HepG2 (cell line): Measurements from ENCODE around the gene OBSL1. TPM values are rescaled to one million over a fixed set of nuclear protein-coding genes. Genes with fewer than 3 reads are reported as not detected.

Experiments used
- ATF3 ChIP-seq: sonication (generic); formaldehyde crosslinking; IDR thresholded peaks from 2 replicates; pipeline ENCODE4 v1.4.0; 2020; ENCODE audit warnings: missing genetic modification reagents
- BCL3 ChIP-seq: sonication (generic); formaldehyde crosslinking; IDR thresholded peaks from 2 replicates; pipeline ENCODE4 v1.5.1; 2020; ENCODE audit warnings: mild to moderate bottlenecking, missing genetic modification reagents, moderate library complexity
- HHEX ChIP-seq: IDR thresholded peaks from 2 replicates; pipeline ENCODE4 v1.6.1; 2016; ENCODE audit warnings: control low read depth
- HMGA1 ChIP-seq: sonication (generic); formaldehyde crosslinking; conservative IDR thresholded peaks from 2 replicates; pipeline ENCODE4 v1.4.0; 2020; ENCODE audit warnings: missing genetic modification reagents
- HOXA3 ChIP-seq: sonication (generic); formaldehyde crosslinking; IDR thresholded peaks from 2 replicates; pipeline ENCODE4 v1.5.0; 2020; ENCODE audit warnings: missing genetic modification reagents
- MLXIP ChIP-seq: sonication (generic); formaldehyde crosslinking; IDR thresholded peaks from 2 replicates; pipeline ENCODE4 v1.9.0; 2021; ENCODE audit warnings: missing genetic modification reagents, borderline replicate concordance
- NCOA1 ChIP-seq: sonication (generic); formaldehyde crosslinking; IDR thresholded peaks from 2 replicates; pipeline ENCODE4 v1.9.0; 2021; ENCODE audit warnings: missing genetic modification reagents
- RAD21 ChIP-seq: fragments of 450-650 bp; formaldehyde crosslinking; IDR thresholded peaks from 2 replicates; pipeline ENCODE4 v1.5.0; 2020; ENCODE audit warnings: mild to moderate bottlenecking
- RXRB ChIP-seq: IDR thresholded peaks from 2 replicates; pipeline ENCODE4 v1.6.1; 2016; ENCODE audit warnings: borderline replicate concordance, missing genetic modification reagents, missing compliant biosample characterization
- SIN3B ChIP-seq: fragments of 150-350 bp; IDR thresholded peaks from 2 replicates; pipeline ENCODE4 v1.6.1; 2014; ENCODE audit warnings: low read length
- SP140L ChIP-seq: sonication (generic); formaldehyde crosslinking; IDR thresholded peaks from 2 replicates; pipeline ENCODE4 v1.4.0; 2020; ENCODE audit warnings: missing genetic modification reagents, borderline replicate concordance
- THAP11 ChIP-seq: IDR thresholded peaks from 2 replicates; pipeline ENCODE4 v1.6.1; 2016; ENCODE audit warnings: missing biosample characterization, missing genetic modification reagents
- XRCC5 ChIP-seq: fragments of 200-400 bp; formaldehyde crosslinking; optimal IDR thresholded peaks from 2 replicates; pipeline ENCODE3; 2017; ENCODE audit warnings: mild to moderate bottlenecking, low read length
- ZNF101 ChIP-seq: sonication (generic); formaldehyde crosslinking; IDR thresholded peaks from 2 replicates; pipeline ENCODE4 v1.4.0; 2020; ENCODE audit warnings: mild to moderate bottlenecking, low read depth, missing genetic modification reagents, borderline replicate concordance
- ZNF383 ChIP-seq: sonication (generic); formaldehyde crosslinking; IDR thresholded peaks from 2 replicates; pipeline ENCODE4 v1.4.0; 2020; ENCODE audit warnings: missing genetic modification reagents, mild to moderate bottlenecking, borderline replicate concordance
- ZNF777 ChIP-seq: sonication (generic); formaldehyde crosslinking; IDR thresholded peaks from 2 replicates; pipeline ENCODE4 v1.4.0; 2020; ENCODE audit warnings: missing genetic modification reagents
- polyA plus RNA-seq, 8 experiments: library from polyadenylated mRNA; depleted of rRNA in 3 of 8; stranded (reverse) in 7 of 8; unstranded in 1 of 8; fragments of >200 nt; fragmentation: Illumina TruSeq in 4 of 8; extraction: Trizol in 4 of 8; gene quantifications; 2 replicates each; pipeline versions ENCODE4 v1.2.1 to v1.2.3, GENCODE V29; 2011 to 2016; ENCODE audit warnings: low read depth in 4 of 8, missing spikeins in 1 of 8, mixed read lengths in 1 of 8; ENCODE audit not compliant: insufficient read depth in 1 of 8
- total RNA-seq, 5 experiments: library from RNA; depleted of rRNA; stranded (reverse); fragments of >200 nt; fragmentation: Illumina TruSeq; extraction: Trizol; gene quantifications; 2 replicates each; pipeline ENCODE4 v1.2.3, GENCODE V29; 2016; ENCODE audit warnings: low read depth in 1 of 5
- TF ChIP-seq, protein P1 (sequence below): sonication (generic); formaldehyde crosslinking; IDR thresholded peaks from 2 replicates; pipeline ENCODE4 v1.8.1; 2023; ENCODE audit warnings: missing genetic modification reagents, inconsistent platforms, borderline replicate concordance
- TF ChIP-seq, protein P2 (sequence below): sonication (generic); formaldehyde crosslinking; IDR thresholded peaks from 2 replicates; pipeline ENCODE4 v1.5.0; 2020; ENCODE audit warnings: missing genetic modification reagents
- TF ChIP-seq, protein P3 (sequence below): sonication (generic); formaldehyde crosslinking; IDR thresholded peaks from 2 replicates; pipeline ENCODE4 v1.5.1; 2020; ENCODE audit warnings: missing genetic modification reagents, mild to moderate bottlenecking, borderline replicate concordance

Gene OBSL1
- total and polyA plus RNA-seq, 2 of the 13 experiments (the other 11 are each of a cell fraction or from before 2014, with no cell fraction given), result 86.7 to 218 TPM

- TF ChIP-seq MLXIP (CRISPR knock-in tag), result peak; percentile 80; the same call in 1 of the 2 replicates
- TF ChIP-seq RAD21, result peak; percentile 47
- TF ChIP-seq ATF3, result peak; percentile 76
- TF ChIP-seq, protein P1, sequence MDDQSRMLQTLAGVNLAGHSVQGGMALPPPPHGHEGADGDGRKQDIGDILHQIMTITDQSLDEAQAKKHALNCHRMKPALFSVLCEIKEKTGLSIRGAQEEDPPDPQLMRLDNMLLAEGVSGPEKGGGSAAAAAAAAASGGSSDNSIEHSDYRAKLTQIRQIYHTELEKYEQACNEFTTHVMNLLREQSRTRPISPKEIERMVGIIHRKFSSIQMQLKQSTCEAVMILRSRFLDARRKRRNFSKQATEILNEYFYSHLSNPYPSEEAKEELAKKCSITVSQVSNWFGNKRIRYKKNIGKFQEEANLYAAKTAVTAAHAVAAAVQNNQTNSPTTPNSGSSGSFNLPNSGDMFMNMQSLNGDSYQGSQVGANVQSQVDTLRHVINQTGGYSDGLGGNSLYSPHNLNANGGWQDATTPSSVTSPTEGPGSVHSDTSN (CRISPR knock-in tag), result peak; percentile 96
- TF ChIP-seq BCL3 (CRISPR knock-in tag), result peak; percentile 88
- peak; percentile 99 for TF ChIP-seq HOXA3 (CRISPR knock-in tag)
- TF ChIP-seq ZNF101 (CRISPR knock-in tag), result peak; percentile 83; the same call in 1 of the 2 replicates
- no peak for TF ChIP-seq SP140L (CRISPR knock-in tag)
- TF ChIP-seq ZNF777 (CRISPR knock-in tag), result peak; percentile 85
- no peak for TF ChIP-seq HMGA1
- TF ChIP-seq SIN3B, result peak; percentile 22; the same call in 1 of the 2 replicates
- TF ChIP-seq, protein P2, sequence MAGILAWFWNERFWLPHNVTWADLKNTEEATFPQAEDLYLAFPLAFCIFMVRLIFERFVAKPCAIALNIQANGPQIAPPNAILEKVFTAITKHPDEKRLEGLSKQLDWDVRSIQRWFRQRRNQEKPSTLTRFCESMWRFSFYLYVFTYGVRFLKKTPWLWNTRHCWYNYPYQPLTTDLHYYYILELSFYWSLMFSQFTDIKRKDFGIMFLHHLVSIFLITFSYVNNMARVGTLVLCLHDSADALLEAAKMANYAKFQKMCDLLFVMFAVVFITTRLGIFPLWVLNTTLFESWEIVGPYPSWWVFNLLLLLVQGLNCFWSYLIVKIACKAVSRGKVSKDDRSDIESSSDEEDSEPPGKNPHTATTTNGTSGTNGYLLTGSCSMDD (CRISPR knock-in tag), result peak; percentile 86
- TF ChIP-seq NCOA1 (CRISPR knock-in tag), result peak; percentile 57; the same call in 1 of the 2 replicates
- peak; percentile 92 for TF ChIP-seq THAP11 (CRISPR knock-in tag)
- TF ChIP-seq, protein P3, sequence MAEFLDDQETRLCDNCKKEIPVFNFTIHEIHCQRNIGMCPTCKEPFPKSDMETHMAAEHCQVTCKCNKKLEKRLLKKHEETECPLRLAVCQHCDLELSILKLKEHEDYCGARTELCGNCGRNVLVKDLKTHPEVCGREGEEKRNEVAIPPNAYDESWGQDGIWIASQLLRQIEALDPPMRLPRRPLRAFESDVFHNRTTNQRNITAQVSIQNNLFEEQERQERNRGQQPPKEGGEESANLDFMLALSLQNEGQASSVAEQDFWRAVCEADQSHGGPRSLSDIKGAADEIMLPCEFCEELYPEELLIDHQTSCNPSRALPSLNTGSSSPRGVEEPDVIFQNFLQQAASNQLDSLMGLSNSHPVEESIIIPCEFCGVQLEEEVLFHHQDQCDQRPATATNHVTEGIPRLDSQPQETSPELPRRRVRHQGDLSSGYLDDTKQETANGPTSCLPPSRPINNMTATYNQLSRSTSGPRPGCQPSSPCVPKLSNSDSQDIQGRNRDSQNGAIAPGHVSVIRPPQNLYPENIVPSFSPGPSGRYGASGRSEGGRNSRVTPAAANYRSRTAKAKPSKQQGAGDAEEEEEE (CRISPR knock-in tag), result no peak; the same call in 1 of the 2 replicates
- TF ChIP-seq ZNF383 (CRISPR knock-in tag), result no peak
- peak; percentile 68 for TF ChIP-seq RXRB (CRISPR knock-in tag)
- no peak for TF ChIP-seq HHEX (CRISPR knock-in tag)
- TF ChIP-seq XRCC5, result peak; percentile 92
Observed at GRCh38 chr2:219543596-219544358, 27.6 kb downstream of the OBSL1 start, which contains the start of the genes CHPF and TMEM198 (continued).
